Measurements from ENCODE around the gene OR4D9.
"Not testable (repeated sequence)": the region's sequence is repeated elsewhere in the genome, so short reads cannot be mapped to it uniquely, and the experiment has no call there.

OR4D9 gene

GRCh38 chr11:59510941-59511589 is at the start of gene OR4D9:
Gene OR4D9 (plus strand): TSS chr11:59511539. CDS start chr11:59514913, 3,374 bp downstream.
- DNase-seq: no peak

GRCh38 chr11:59463190-59463641 is 48.1 kb upstream of the OR4D9 start:
- DNase-seq: no peak

DNA sequence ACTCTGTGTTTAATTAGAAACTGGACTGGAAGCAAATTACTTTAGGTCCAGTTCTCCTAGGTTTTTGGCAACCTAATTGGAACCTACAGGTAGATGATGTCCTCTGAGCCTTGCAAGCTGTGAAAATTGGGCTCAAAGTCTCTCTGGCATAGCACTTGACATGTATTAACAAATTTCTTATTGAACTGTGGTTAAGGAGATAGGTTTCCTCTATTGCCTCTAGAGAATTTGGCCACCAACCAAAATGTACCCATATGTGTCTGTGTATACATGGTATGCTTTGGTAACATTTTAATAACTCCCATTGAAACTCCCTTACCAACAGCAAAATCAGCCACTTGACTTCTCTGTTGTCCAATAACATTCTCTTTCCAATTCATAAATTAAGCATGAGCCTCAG is 38.3 kb upstream of the OR4D9 start, which contains the start of gene OR4D10:
TSS of gene OR4D10 (plus strand) at position 301 of the 400 bp plus-strand sequence. CDS start 4,115 bp downstream, outside the sequence.
- DNase-seq: no peak

- DNase-seq: no peak
Observed at GRCh38 chr11:59475176-59475575, 36.2 kb upstream of the OR4D9 start.

DNA sequence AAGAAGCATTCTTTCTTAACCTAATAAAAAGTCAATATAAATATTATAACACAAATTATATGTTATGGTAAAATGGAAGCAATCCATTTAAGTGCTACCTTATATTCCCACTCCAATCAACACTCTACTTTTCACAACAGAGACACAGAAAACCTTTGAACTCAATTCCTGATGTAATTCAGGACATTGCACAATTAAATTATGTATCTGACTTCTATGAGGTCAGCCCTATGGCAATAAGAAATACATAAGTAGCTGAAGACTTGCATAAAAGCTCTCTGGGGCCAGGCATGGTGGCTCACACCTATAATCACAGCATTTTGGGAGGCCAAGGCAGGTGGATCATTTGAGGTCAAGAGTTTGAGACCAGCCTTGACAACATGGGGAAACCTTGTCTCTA is 31.4 kb upstream of the OR4D9 start:
- DNase-seq: no peak

- DNase-seq: no peak
Observed at GRCh38 chr11:59480359-59480758, 31.0 kb upstream of the OR4D9 start.

DNA sequence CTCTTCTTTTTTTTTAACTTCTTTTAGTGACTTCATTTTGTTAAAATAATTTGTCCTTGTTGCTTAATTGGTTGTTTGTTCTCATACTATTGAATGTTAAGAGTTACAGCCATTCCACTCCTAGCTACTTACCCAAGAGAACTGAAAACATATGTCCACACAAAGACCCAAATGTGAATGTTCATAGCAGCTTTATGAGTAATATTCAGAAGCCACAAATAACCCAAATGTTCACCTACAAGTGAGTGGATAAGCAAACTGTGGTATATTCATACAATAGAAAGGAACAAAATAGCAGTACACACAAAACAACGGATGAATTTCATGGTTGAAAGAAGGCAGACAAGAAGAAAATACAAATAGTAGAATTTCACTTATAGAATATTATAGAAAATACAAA is 9.4 kb upstream of the OR4D9 start:
- no peak for DNase-seq

DNA sequence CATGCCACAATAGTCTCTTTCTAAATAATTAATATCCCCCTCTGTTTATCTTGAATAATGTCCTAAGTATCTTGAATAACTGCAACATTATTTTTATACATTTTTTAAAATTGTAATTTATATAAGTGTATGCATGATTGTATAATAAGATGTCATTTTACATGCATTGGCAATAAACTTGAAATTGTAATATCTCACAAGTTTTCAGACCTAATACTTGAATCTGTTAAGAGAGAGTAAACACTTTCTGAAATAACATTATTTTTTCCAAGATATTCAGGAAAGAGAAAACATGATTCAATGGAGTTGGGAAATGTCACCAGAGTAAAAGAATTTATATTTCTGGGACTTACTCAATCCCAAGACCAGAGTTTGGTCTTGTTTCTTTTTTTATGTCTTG is 8.1 kb upstream of the OR4D9 start, which contains the start of gene OR4D11:
TSS of gene OR4D11 (plus strand) at position 301 of the 400 bp plus-strand sequence. CDS start at position 301, 0 bp downstream.
- no peak for DNase-seq

- no peak for DNase-seq
Observed at GRCh38 chr11:59511675-59512074, 336 bp downstream of the OR4D9 start.

DNA sequence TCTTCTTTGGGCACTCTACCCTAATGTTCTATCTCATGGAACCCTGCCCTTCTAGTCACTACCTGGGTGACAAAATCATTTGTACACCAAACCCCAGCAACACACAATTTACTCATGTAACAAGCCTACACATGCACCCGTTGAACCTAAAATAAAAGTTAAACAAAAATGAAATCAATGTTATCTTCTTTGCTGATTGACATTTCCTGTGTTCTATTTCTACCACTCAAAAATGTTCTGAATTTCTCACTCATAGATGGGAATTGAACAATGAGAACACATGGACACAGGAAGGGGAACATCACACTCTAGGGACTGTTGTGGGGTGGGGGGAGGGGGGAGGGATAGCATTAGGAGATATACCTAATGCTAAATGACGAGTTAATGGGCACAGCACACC is 8.8 kb downstream of the OR4D9 start:
- not testable (repeated sequence) for DNase-seq

- DNase-seq: no peak
Observed at GRCh38 chr11:59520741-59521140, 9.4 kb downstream of the OR4D9 start.

DNA sequence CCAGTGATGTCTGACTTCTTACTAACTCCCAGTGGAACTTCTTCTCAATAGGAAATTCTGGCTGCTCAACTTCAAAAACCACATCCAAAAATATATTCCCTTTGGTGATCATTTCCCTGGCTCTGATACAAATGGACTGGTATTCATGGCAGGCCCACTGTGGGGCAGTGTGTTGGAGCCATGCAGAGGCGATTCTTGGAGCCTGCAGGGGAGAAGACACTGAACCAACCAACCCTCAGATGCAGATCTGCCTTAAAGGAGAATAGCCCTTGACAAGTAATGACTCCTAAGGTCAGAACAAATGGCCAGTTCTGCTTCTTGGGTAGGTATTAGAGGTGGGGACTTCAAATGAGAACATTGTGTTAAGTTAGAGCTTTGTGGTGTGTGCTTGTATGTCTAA is 12.2 kb downstream of the OR4D9 start:
- no peak for DNase-seq

GRCh38 chr11:59528711-59529110 is 17.4 kb downstream of the OR4D9 start:
- DNase-seq: no peak

- DNase-seq: no peak
Observed at GRCh38 chr11:59532620-59533019, 21.3 kb downstream of the OR4D9 start.

DNA sequence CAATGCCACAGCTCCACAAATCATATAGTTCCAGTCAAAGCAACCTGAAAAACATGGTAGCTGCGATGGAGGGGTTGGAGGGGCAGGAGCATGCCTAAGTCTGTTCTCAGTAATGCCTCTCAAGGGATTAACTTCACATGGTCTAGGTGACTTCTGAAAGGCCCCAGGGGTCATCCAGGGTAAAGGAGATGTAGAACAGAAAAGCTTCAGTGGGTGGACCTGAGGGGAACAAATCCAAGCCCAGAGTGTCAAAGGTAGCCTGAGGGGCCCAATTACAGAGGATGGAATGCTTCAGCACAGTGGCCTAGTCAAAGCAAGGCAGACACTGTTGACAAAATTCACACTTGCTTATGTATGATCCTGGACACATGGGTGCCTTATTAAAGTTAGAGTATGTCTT is 23.3 kb downstream of the OR4D9 start:
- DNase-seq: no peak

DNA sequence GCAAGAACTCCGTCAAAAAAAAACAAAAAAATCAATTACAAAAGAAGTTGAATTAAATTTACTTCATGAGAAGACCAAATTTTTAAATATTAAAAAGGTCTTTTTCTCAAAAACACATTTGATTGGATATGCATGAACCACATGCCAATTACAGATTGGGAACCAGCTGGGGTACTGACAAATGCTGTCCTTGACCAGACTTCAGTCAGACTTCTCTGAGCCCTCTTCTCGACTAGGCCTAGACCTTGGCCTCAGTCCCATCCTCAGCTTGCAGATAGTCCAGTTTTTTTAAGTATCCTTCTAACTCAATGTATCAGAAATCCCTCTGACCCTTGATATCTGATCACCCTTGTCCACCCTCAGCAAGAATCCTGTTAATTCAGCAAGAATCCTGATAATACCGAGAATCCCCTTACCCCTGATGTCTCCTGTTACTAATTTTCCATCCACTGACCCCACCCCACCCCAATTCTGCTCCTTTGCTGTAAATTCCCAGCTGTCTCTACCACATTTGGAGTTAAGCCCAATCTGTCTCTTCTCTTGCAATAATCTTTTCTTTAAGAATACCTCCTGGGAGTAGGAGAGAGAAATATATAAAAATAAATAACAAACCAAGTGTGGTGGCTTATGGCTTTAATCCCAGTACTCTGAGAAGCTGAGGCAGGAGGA is 30.9 kb downstream of the OR4D9 start:
- no peak for DNase-seq

DNA sequence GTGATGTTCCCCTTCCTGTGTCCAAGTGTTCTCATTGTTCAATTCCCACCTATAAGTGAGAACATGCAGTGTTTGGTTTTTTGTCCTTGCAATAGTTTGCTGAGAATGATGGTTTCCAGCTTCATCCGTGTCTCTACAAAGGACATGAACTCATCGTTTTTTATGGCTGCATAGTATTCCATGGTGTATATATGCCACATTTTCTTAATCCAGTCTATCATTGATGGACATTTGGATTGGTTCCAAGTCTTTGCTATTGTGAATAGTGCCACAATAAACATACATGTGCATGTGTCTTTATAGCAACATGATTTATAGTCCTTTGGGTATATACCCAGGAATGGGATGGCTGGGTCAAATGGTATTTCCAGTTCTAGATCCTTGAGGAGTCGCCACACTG is 32.4 kb downstream of the OR4D9 start:
- not testable (repeated sequence) for DNase-seq

DNA sequence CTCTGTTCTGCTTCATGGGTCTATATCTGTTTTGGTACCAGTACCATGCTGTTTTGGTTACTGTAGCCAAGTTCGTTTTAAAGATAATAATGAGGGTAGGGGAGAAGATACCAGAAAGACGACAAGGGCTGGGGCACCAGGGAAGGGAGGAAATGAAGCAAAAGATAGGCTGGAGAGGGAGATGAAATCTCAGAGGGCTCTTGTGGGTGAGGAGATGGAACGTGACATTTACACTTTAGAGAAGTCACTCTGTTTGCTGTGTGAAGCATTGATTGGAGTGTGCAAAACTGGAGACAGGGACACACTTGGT is 33.5 kb downstream of the OR4D9 start:
- DNase-seq: no peak

DNA sequence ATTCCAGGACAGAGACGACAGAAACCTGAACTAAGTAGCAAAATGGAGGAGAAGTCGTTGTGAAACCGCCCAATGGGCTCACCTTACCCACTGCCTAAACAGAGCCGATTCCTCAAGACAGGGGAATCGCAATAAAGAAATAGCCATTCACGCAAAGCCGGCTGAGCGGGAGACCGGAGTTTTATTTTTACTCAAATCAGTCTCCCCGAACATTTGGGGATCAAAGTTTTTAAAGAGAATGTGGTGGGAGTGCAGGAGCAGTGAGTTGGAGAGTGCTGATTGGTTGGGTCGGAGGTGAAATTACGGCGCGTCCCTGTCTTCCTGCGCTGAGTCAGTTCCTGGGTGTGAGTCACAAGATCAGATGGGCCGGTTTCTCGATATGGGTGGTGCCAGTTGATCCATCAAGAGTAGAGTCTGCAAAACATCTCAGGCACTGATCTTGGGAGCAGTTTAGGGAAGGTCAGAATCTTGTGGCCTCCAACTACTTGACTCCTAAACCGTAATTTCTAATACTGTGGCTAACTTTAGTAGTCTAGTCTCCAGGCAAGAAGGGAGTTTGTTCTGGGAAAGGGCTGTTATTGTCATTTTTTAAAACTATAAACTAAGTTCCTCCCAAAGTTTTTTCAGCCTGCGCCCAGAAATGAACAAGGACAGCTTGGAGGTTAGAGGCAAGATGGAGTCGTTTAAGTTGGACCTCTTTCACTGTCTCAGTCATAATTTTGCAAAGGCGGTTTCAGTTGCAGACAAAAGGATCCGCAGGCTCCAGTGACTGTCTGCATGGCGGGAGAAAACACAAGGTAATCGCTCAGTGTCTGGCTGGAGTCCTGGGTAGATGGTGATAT is 34.1 kb downstream of the OR4D9 start:
- DNase-seq: peak; percentile 30 to 62

GRCh38 chr11:59547605-59548308 is 36.4 kb downstream of the OR4D9 start:
- not testable (repeated sequence) for DNase-seq

- no peak for DNase-seq
Observed at GRCh38 chr11:59548309-59548656, 36.9 kb downstream of the OR4D9 start.

GRCh38 chr11:59550368-59550841 is 39.1 kb downstream of the OR4D9 start:
- DNase-seq: peak; percentile 89 to 92
